ENCODE results near the gene MOCS2. TPM values are rescaled to one million over a fixed set of nuclear protein-coding genes. Genes with fewer than 3 reads are reported as not detected.
"Not testable (repeated sequence)": the region's sequence is repeated elsewhere in the genome, so short reads cannot be mapped to it uniquely, and the experiment has no call there.

Gene MOCS2
- total RNA-seq, 1 experiment from 2014 or later, result 25.0 TPM

GRCh38 chr5:53120165-53120564 is 10.6 kb upstream of the MOCS2 start:
- H2AFZ ChIP-seq (ENCODE audit: low read length), result no peak overlapping the region
- H3K4me1 ChIP-seq (ENCODE audit: low read length), result no peaks in the 10 kb centered on the region
- no peak for DNase-seq
- H3K36me3 ChIP-seq (ENCODE audit: insufficient read depth, low read length), result no peaks in the 10 kb centered on the region
- no peaks in the 10 kb centered on the region for H3K79me2 ChIP-seq (ENCODE audit: low read length)
- H4K20me1 ChIP-seq (ENCODE audit: insufficient read depth, low read depth, low read length), result no peaks in the 10 kb centered on the region
- H3K4me3 ChIP-seq (ENCODE audit: low read length), result no peak overlapping the region
- no peaks in the 10 kb centered on the region for H3K9me3 ChIP-seq (ENCODE audit: low read length)
- no peak overlapping the region for H3K9ac ChIP-seq (ENCODE audit: low read length)
- H3K9me2 ChIP-seq (replicated peaks; ENCODE audit: insufficient read depth, low read length), result no peaks in the 10 kb centered on the region
- no peak overlapping the region for H3K4me2 ChIP-seq (ENCODE audit: low read depth, low read length, poor library complexity, severe bottlenecking)
- no peaks in the 10 kb centered on the region for H3K27me3 ChIP-seq (ENCODE audit: low read length)
- no peak overlapping the region for H3K27ac ChIP-seq (ENCODE audit: low read length)

- Histone ChIP-seq H4K20me1 (ENCODE audit: insufficient read depth, low read depth, low read length) (no peaks in the 10 kb centered on the region), H3K27me3 (ENCODE audit: low read length) (no peaks in the 10 kb centered on the region), H3K9ac (ENCODE audit: low read length) (no peak overlapping the region), H3K36me3 (ENCODE audit: insufficient read depth, low read length) (no peaks in the 10 kb centered on the region), H3K79me2 (ENCODE audit: low read length) (no peaks in the 10 kb centered on the region), H3K4me1 (ENCODE audit: low read length) (no peaks in the 10 kb centered on the region), H3K9me3 (ENCODE audit: low read length) (no peaks in the 10 kb centered on the region), H3K27ac (ENCODE audit: low read length) (no peak overlapping the region), H3K9me2 (replicated peaks; ENCODE audit: insufficient read depth, low read length) (no peaks in the 10 kb centered on the region), H3K4me3 (ENCODE audit: low read length) (no peak overlapping the region), H3K4me2 (ENCODE audit: low read depth, low read length, poor library complexity, severe bottlenecking) (no peak overlapping the region), H2AFZ (ENCODE audit: low read length) (no peak overlapping the region)
- no peak for DNase-seq
Observed at GRCh38 chr5:53118879-53119278, 9.3 kb upstream of the MOCS2 start.

DNA sequence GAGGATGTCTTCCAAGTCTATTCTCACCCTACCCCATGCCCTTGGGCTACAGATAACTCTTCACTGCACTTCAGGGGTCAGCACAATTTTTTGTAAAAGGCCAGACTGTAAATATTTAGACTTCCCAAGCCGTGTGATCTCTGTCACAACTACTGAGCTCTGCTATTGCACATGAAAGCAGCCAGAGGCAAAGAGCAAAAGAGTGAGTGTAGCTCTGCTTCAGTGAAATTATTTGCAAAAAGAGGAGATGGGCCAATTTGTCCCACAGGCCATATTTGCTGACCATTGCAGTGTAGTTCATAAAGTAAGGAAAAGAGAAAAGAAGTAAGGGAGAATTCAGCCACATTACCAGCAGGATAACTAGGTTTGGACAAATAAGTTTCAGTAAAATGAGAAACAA is 7.0 kb upstream of the MOCS2 start:
- Histone ChIP-seq H3K9me3 (ENCODE audit: low read length) (no peaks in the 10 kb centered on the region), H3K36me3 (ENCODE audit: insufficient read depth, low read length) (no peaks in the 10 kb centered on the region), H3K9ac (ENCODE audit: low read length) (no peak overlapping the region), H2AFZ (ENCODE audit: low read length) (no peak overlapping the region), H3K27ac (ENCODE audit: low read length) (no peak overlapping the region), H3K79me2 (ENCODE audit: low read length) (no peaks in the 10 kb centered on the region), H3K4me1 (ENCODE audit: low read length) (no peaks in the 10 kb centered on the region), H3K9me2 (replicated peaks; ENCODE audit: insufficient read depth, low read length) (no peaks in the 10 kb centered on the region), H3K27me3 (ENCODE audit: low read length) (no peaks in the 10 kb centered on the region), H3K4me2 (ENCODE audit: low read depth, low read length, poor library complexity, severe bottlenecking) (no peak overlapping the region), H4K20me1 (ENCODE audit: insufficient read depth, low read depth, low read length) (no peaks in the 10 kb centered on the region), H3K4me3 (ENCODE audit: low read length) (no peak overlapping the region)
- DNase-seq, result no peak

DNA sequence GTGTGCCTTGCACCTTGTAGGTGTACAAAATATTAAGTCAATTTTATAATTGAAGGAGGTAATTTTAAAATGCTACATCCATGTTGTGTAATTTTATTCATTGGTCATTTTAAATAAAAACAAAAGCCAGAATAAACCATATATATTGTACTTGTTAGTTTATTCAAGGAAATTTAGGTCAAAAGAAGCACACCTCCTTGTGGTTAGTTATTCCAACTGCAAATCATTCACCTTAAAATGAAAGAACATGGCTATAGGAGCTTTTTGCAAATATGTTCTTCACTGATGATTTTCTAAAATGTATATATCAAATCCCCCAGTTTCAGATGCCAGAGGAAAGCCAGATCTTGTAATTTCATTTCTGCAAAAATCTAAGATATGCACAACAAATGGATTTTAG is 5.4 kb upstream of the MOCS2 start:
- Histone ChIP-seq H3K27ac (ENCODE audit: low read length) (no peak overlapping the region), H3K79me2 (ENCODE audit: low read length) (no peaks in the 10 kb centered on the region), H3K4me2 (ENCODE audit: low read depth, low read length, poor library complexity, severe bottlenecking) (no peak overlapping the region), H3K4me1 (ENCODE audit: low read length) (peaks cover 7% of the 10 kb centered on the region), H3K27me3 (ENCODE audit: low read length) (no peaks in the 10 kb centered on the region), H3K9me2 (replicated peaks; ENCODE audit: insufficient read depth, low read length) (no peaks in the 10 kb centered on the region), H3K9me3 (ENCODE audit: low read length) (no peaks in the 10 kb centered on the region), H3K36me3 (ENCODE audit: insufficient read depth, low read length) (no peaks in the 10 kb centered on the region), H4K20me1 (ENCODE audit: insufficient read depth, low read depth, low read length) (no peaks in the 10 kb centered on the region), H3K9ac (ENCODE audit: low read length) (no peak overlapping the region), H2AFZ (ENCODE audit: low read length) (no peak overlapping the region), H3K4me3 (ENCODE audit: low read length) (no peak overlapping the region)
- DNase-seq, result no peak

GRCh38 chr5:53113947-53114346 is 4.4 kb upstream of the MOCS2 start:
- no peak for DNase-seq
- Histone ChIP-seq H3K27me3 (ENCODE audit: low read length) (no peaks in the 10 kb centered on the region), H3K9ac (ENCODE audit: low read length) (no peak overlapping the region), H3K27ac (ENCODE audit: low read length) (no peak overlapping the region), H3K4me1 (ENCODE audit: low read length) (peaks cover 10% of the 10 kb centered on the region), H3K4me2 (ENCODE audit: low read depth, low read length, poor library complexity, severe bottlenecking) (no peak overlapping the region), H3K4me3 (ENCODE audit: low read length) (no peak overlapping the region), H3K79me2 (ENCODE audit: low read length) (peaks cover 3% of the 10 kb centered on the region), H3K9me3 (ENCODE audit: low read length) (no peaks in the 10 kb centered on the region), H4K20me1 (ENCODE audit: insufficient read depth, low read depth, low read length) (no peaks in the 10 kb centered on the region), H3K36me3 (ENCODE audit: insufficient read depth, low read length) (no peaks in the 10 kb centered on the region), H2AFZ (ENCODE audit: low read length) (no peak overlapping the region), H3K9me2 (replicated peaks; ENCODE audit: insufficient read depth, low read length) (no peaks in the 10 kb centered on the region)

DNA sequence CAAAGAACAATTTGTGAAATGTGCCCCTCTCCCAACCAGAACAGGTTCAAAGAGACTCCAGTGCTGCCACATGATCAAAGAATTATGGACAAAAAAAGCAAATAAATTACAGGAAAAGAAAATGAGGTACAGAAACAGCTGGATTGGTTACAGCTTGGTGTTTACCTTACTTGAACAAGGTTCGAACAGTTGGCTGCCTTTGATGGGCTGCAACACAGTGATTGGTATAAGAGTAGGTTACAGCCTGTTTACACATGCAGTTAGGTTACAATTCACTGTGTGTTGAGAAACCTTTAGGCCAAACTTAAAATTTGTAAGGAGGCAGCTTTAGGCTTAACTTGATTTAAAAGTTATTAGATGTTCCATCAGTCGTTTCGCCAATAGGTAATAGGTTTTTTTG is 3.4 kb upstream of the MOCS2 start:
- H3K9me3 ChIP-seq (ENCODE audit: low read length), result no peaks in the 10 kb centered on the region
- H2AFZ ChIP-seq (ENCODE audit: low read length), result no peak overlapping the region
- H4K20me1 ChIP-seq (ENCODE audit: insufficient read depth, low read depth, low read length), result no peaks in the 10 kb centered on the region
- H3K9ac ChIP-seq (ENCODE audit: low read length), result no peak overlapping the region
- H3K9me2 ChIP-seq (replicated peaks; ENCODE audit: insufficient read depth, low read length), result no peaks in the 10 kb centered on the region
- H3K79me2 ChIP-seq (ENCODE audit: low read length), result peaks cover 13% of the 10 kb centered on the region
- H3K4me3 ChIP-seq (ENCODE audit: low read length), result no peak overlapping the region
- H3K27ac ChIP-seq (ENCODE audit: low read length), result no peak overlapping the region
- H3K4me1 ChIP-seq (ENCODE audit: low read length), result peaks cover 21% of the 10 kb centered on the region
- H3K4me2 ChIP-seq (ENCODE audit: low read depth, low read length, poor library complexity, severe bottlenecking), result no peak overlapping the region
- H3K27me3 ChIP-seq (ENCODE audit: low read length), result no peaks in the 10 kb centered on the region
- no peaks in the 10 kb centered on the region for H3K36me3 ChIP-seq (ENCODE audit: insufficient read depth, low read length)
- DNase-seq, result no peak

GRCh38 chr5:53112307-53112706 is 2.8 kb upstream of the MOCS2 start:
- not testable (repeated sequence) for H3K9me3 ChIP-seq (ENCODE audit: low read length); H3K36me3 ChIP-seq (ENCODE audit: insufficient read depth, low read length); DNase-seq; H3K9ac ChIP-seq (ENCODE audit: low read length); H4K20me1 ChIP-seq (ENCODE audit: insufficient read depth, low read depth, low read length); H3K4me3 ChIP-seq (ENCODE audit: low read length); H3K4me2 ChIP-seq (ENCODE audit: low read depth, low read length, poor library complexity, severe bottlenecking); H3K27me3 ChIP-seq (ENCODE audit: low read length); H3K27ac ChIP-seq (ENCODE audit: low read length); H2AFZ ChIP-seq (ENCODE audit: low read length); H3K9me2 ChIP-seq (replicated peaks; ENCODE audit: insufficient read depth, low read length)
- Histone ChIP-seq H3K79me2 (ENCODE audit: low read length) (peaks cover 17% of the 10 kb centered on the region), H3K4me1 (ENCODE audit: low read length) (peaks cover 21% of the 10 kb centered on the region)

DNA sequence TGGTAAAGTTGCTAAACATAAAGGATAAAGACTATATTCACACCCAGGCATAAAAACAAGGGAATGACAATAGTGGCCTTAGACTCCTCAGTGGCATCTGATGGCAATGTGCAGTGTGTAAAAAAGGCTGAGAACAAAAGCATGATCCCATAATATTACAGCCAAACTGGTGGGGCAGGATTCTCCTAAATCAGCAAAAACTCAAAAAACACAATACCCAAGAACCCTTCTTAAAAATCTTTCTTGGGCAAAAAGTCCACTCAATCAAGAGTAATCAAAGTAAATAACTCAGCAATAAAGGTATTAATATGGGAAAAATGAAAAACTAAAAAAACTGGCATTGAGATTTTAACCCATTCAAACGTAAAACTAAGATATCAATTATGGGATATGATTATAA is 1.6 kb upstream of the MOCS2 start:
- Histone ChIP-seq H3K36me3 (ENCODE audit: insufficient read depth, low read length) (no peaks in the 10 kb centered on the region), H3K9me2 (replicated peaks; ENCODE audit: insufficient read depth, low read length) (no peaks in the 10 kb centered on the region), H4K20me1 (ENCODE audit: insufficient read depth, low read depth, low read length) (no peaks in the 10 kb centered on the region), H3K4me1 (ENCODE audit: low read length) (peaks cover 21% of the 10 kb centered on the region), H3K9ac (ENCODE audit: low read length) (no peak overlapping the region), H3K27me3 (ENCODE audit: low read length) (no peaks in the 10 kb centered on the region), H2AFZ (ENCODE audit: low read length) (no peak overlapping the region), H3K79me2 (ENCODE audit: low read length) (peaks cover 25% of the 10 kb centered on the region), H3K4me2 (ENCODE audit: low read depth, low read length, poor library complexity, severe bottlenecking) (no peak overlapping the region), H3K27ac (ENCODE audit: low read length) (no peak overlapping the region), H3K9me3 (ENCODE audit: low read length) (no peaks in the 10 kb centered on the region), H3K4me3 (ENCODE audit: low read length) (no peak overlapping the region)
- DNase-seq, result no peak

DNA sequence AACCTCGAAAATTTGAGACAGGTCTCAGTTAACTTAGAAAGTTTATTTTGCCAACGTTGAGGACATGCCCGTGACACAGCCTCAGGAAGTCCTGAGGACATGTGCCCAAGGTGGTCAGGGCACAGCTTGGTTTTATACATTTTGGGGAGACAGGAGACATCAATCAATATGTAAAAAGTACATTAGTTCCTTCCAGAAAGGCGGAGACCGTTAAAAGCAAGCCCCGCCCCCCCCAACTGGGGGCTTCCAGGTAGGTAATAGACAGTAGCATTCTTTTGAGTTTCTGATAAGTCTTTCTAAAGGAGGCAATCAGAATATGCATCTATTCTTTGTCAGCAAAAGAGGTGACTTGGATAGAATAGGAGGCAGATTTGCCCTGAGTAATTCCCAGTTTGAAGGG is 599 bp upstream of the MOCS2 start:
- peak overlapping the region; percentile 73 for H3K9ac ChIP-seq (ENCODE audit: low read length)
- H3K4me2 ChIP-seq (ENCODE audit: low read depth, low read length, poor library complexity, severe bottlenecking), result peak overlapping the region; percentile 96
- H3K27ac ChIP-seq (ENCODE audit: low read length), result no peak overlapping the region
- H3K9me3 ChIP-seq (ENCODE audit: low read length), result no peaks in the 10 kb centered on the region
- H4K20me1 ChIP-seq (ENCODE audit: insufficient read depth, low read depth, low read length), result no peaks in the 10 kb centered on the region
- H3K27me3 ChIP-seq (ENCODE audit: low read length), result no peaks in the 10 kb centered on the region
- peak overlapping the region; percentile 86 for H2AFZ ChIP-seq (ENCODE audit: low read length)
- no peaks in the 10 kb centered on the region for H3K36me3 ChIP-seq (ENCODE audit: insufficient read depth, low read length)
- H3K4me1 ChIP-seq (ENCODE audit: low read length), result peaks cover 26% of the 10 kb centered on the region
- H3K4me3 ChIP-seq (ENCODE audit: low read length), result peak overlapping the region; percentile 80
- no peak for DNase-seq
- peaks cover 35% of the 10 kb centered on the region for H3K79me2 ChIP-seq (ENCODE audit: low read length)
- no peaks in the 10 kb centered on the region for H3K9me2 ChIP-seq (replicated peaks; ENCODE audit: insufficient read depth, low read length)

All from Karpas-422 (cell line).